HG03135 (cell line): ENCODE data around the gene TSPAN7.

Experiments used
- ATAC-seq: cut with Tn5 transposase; IDR thresholded peaks from one replicate; pipeline ENCODE4 v1.9.1; 2021; ENCODE audit warnings: mild to moderate bottlenecking, moderate library complexity; ENCODE audit not compliant: unreplicated experiment

Gene TSPAN7

DNA sequence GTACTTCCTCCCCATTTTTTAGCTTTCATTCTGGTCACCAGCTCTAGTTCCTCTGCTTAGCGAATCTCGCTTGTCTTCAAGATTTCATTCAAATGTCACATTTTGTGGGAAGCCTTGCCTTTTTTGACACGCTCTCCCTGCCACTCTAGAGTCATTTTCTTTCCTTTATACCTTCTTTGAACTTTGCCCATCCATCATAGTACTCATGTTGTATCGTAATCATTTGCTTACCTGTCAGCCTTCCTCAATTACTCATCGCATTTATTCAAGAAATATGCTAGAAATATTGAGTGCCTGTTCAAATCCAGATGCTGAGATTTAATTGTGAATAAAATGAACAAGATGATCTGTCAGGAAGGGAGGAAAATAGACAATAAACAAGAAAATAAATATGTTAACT lies 21.8 kb downstream of the TSPAN7 start:
- ATAC-seq, result no peak

GRCh38 chrX:38594434-38594833 lies 33.1 kb downstream of the TSPAN7 start:
- ATAC-seq, result no peak

DNA sequence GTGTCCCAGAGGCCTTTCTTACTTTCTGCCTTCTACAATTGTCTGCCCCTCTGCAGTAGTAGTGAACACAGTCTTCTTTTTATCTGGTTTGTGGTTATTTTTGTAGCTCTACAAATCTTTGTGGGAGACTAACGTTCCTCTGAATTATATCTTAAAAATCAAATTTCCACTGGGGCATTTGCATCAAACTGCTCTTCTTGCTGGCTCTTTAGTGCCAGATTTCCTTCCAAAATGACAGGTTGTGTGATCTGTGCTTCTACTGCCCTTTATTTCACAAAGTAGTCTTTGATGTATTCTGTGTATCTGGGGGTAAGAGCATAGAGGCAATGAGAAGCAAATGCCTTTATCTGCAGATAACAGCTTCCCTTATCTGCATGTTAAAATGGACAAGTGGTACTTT lies 34.5 kb downstream of the TSPAN7 start:
- ATAC-seq, result no peak

- no peak for ATAC-seq
Observed at GRCh38 chrX:38596939-38597338, 35.6 kb downstream of the TSPAN7 start.

DNA sequence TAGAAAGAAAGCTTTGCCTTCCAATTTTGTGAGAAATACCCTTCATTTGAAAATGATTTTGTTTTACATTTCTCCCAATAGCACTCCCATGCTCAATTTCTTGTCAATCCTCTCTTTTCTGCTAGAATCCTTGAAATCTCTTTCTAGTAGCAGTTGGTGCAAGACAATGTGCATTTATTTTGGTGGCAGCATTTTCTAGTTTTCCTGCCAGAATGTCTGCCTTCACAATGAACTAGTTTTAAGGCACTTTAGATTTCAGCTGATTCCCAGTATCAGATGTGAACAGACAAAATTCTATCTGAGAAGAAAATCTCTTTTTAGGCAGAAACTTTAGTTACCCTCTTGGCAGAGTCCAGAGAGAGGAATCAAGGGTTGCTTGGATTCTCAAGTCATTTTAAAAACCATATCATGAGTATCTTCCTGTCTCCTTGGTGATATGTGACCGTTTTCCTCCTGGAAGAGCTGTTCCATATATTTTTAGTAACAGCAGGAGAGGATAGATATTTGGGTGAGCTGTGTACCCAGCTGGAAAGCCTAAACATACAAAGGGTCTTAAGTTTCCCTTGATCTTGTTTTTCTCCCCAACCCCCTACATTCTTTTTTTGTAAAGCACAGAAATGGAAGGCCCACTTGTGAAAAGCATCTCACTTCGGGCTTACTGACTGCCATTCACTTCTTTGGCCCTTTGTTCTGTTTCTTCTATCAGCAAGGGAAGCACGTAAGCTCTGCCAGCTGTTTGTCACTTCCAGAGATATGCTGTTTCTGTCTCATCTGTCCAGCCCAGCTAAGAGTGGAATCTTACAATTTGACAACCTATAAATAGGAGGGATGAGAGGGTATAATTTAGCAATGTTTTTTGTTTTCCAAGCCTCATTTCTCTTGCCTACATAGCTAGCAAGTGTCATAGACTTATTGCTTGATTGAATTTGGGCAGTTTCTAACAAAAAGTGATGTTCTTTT lies 38.7 kb downstream of the TSPAN7 start:
- no peak for ATAC-seq

GRCh38 chrX:38601866-38602265 lies 40.5 kb downstream of the TSPAN7 start:
- no peak for ATAC-seq

- ATAC-seq, result no peak
Observed at GRCh38 chrX:38606821-38607220, 45.5 kb downstream of the TSPAN7 start.

GRCh38 chrX:38607976-38608375 lies 46.6 kb downstream of the TSPAN7 start:
- no peak for ATAC-seq

DNA sequence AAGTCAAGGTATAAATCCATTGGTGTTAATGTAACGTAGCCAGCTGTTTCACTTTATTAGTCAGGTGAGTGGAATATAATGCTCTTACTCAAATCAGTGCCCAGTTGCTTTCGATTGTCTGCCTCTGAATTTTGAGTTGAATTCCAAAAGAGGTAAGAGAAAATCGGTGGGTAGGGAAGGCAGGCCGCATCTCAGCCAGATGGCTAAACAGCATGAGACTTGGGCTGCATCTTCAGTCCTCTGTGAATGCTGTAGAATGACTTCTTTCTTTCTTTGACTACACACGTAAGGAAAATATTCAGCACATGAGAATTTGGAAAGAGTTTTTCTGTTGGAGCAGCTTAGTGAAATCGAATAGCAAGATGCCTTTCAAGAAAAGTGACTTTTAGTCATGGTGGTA lies 49.5 kb downstream of the TSPAN7 start:
- no peak for ATAC-seq

- ATAC-seq, result no peak
Observed at GRCh38 chrX:38612281-38612680, 50.9 kb downstream of the TSPAN7 start.

- ATAC-seq, result no peak
Observed at GRCh38 chrX:38614485-38614884, 53.1 kb downstream of the TSPAN7 start.

GRCh38 chrX:38616904-38617303 lies 55.6 kb downstream of the TSPAN7 start:
- ATAC-seq, result no peak

DNA sequence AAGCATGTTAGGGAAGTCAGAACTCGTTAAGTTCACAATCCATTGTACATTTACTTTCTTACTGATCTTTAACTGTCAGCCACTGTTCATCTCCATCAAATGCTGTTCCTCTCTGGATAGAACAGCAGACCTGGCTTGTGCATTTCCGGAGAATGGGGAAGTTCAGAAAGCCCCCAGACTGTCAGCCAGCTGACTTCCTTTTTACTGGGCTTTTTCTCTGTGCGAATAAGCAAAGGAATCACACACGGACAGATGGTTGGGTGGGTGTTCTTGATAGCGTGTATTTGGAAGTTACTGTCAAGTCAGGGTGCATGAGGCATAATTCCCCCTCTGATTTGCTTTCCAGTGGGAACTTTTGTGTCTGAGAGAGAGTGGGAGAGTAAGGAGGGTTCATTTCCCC lies 56.8 kb downstream of the TSPAN7 start:
- no peak for ATAC-seq

- ATAC-seq, result no peak
Observed at GRCh38 chrX:38620623-38621022, 59.3 kb downstream of the TSPAN7 start.

DNA sequence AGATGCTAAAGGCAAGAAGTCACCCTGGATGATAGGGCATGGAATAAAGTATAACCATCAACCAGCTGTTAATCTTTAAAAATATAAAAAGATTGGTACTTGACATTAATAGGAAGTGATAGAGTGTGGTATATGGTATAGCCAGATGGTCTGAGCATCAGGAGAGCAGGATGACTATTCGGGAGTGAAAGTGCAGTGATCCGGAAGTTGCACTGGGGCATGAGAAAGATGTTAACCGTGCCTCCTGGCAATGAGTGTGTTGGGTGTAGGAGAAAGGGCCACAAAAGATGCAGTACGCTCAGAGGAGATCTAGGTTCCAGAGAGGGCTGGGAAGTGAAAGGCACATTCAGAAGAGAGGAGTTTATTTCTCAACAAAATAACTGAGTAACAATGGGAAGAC lies 65.0 kb downstream of the TSPAN7 start:
- no peak for ATAC-seq

DNA sequence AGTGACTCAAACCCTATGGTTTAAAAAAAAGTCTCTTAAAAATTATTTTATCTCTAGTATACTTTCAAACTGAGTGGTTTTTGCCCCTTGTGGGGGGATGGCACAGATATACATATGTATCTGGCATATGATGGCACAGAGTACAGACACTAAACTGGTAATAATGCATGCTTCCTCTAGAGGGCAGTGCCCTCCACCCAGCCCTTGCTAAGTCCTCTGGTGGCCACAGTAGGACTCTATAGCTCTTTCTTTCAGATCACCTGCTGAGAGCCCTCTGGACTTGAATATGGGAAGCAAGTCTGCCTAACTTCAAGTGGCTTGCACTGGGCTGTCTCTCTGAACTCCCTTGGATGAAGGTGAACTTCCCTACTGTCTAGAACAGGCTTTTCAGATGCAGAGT lies 66.3 kb downstream of the TSPAN7 start:
- ATAC-seq, result peak; percentile 88

DNA sequence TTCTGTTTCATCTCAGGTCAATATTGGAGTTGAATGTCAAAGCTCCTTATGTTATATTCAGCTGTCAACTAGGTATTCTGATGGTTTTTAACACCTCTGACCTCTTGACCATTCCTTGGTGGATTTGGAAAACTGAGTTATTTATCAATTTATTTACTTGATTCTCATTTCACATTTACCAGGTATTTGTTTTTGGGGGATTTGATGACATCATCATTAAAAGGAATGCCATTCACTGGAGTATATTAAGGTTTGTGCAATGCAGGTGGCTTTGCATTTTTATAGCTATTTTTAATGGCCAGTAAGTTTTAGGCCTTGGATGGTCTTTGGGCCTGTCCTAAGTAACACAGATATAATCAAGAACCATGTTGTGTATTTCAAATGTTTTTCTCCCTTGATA lies 67.2 kb downstream of the TSPAN7 start:
- no peak for ATAC-seq

DNA sequence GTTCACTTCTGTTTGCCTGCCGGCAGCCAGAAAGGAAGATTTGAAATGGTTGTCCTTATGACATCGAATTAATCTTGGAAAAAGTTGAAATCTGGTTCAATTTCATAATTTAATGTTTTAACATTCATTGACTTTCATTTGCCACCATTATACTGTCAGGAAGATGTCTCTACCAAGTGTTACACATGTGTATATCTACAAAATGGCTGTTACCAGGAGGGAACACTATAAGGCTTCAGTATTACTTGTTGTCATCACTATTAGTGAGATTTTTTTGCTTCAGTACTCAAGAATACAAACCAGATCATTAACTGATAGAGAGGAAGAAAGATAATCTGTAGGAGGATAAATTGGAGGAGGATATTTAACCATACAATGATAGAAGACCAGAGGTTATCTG lies 71.2 kb downstream of the TSPAN7 start:
- ATAC-seq, result no peak

DNA sequence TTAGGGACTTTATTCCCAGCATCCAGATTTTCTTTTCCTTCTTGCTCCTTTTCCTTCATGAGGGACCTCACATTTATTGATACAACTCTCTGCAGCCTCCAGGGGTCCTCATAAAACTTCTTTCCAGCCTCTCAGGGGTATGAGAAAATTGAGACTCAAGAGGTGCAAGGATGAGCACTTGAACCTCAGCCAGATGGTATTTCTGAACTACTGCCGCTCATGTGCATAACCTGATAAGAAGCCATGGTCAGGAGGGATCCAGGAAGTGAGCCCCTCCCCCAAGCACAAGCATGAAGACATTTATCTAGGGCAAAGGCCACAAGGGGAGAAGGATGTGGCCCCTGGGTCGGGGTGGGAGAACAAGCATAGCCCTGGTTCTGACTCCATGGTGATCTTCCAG lies 73.3 kb downstream of the TSPAN7 start:
- ATAC-seq, result no peak

DNA sequence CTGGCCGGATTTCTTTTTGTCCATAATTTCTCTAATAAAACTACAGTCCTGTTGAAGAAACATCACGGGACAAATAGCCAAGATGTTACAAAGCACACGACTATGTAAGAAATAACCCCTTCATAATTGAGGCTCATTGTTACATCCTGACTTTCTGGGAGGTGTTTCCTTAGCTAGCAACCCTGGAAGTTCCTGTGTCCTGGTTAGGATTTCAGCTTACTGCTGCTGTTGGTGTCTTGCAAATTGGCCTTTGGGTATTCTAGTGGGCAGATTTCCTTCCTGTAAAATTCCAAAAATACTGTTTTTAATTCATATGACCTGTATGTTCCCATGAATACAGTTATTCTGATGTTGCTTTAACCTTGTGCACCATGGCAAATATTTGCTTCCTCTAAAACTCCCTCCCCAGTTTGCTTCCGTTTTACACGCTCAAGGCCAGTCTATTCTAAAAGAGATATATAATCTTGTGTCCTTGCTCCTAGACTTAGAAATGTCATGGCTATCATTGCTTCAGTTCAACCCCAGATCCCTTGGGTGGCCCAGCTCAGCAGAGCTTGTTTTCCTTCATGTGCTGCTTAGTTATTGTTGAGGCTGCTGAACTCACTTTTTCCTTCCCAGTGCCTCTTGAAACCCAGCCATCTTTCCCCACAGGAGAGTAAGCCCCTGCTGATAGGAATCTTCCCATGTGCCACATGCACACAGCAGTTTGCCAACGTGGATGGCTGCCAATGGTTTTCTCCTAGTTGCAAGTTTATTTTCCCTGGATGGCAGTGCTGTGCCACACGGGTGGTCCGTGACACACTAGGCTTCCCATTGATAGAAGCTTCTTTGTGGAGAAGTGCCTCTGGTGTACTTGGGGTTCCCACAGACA lies 75.8 kb downstream of the TSPAN7 start:
- ATAC-seq, result no peak

DNA sequence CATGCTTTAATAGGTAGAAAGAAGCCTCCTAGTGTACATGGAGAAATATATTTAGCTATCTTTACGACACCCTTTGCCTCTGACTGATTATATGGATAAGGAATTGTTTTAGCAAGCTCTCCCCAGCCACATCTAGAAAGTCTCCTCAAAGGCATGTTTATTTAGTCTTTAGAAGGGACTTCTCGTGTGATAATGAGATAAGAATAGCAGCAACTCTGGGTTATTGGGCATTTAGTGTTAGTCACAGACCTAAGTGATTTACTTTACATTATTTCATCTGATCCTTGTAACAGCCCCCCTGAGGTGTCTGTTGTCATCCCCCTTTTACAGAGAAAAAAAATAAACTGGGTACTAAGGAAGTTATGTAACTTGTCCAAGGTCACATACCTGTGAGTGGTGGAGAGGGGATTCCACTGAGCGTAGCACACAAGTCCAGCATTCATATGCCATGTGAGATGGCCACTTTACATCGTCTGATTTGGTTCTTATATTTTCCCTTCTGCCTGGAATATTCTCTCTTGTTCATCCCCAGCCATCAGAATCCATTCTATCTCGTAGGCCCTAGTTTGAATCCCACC lies 77.7 kb downstream of the TSPAN7 start:
- no peak for ATAC-seq

- ATAC-seq, result no peak
Observed at GRCh38 chrX:38639730-38640129, 78.4 kb downstream of the TSPAN7 start.
